ENCODE measurements around the gene AHR. TPM values are rescaled to one million over a fixed set of nuclear protein-coding genes. Genes with fewer than 3 reads are reported as not detected.
"Not testable (repeated sequence)": the region's sequence is repeated elsewhere in the genome, so short reads cannot be mapped to it uniquely, and the experiment has no call there.

Gene AHR
- polyA plus RNA-seq, 1 donor = 37.9 TPM

GRCh38 chr7:17392846-17393245, 94.4 kb downstream of the AHR start:
- peaks cover 7% of the 10 kb centered on the region for H3K9me3 ChIP-seq (ENCODE audit: control insufficient read depth, low read depth, low read length)

GRCh38 chr7:17394563-17394962, 96.1 kb downstream of the AHR start:
- H3K4me1 ChIP-seq (ENCODE audit: control insufficient read depth, insufficient read depth, low read length); DNase-seq; H3K4me3 ChIP-seq (ENCODE audit: low read length); H3K36me3 ChIP-seq (ENCODE audit: control insufficient read depth, insufficient read depth, low read length); H3K27me3 ChIP-seq (ENCODE audit: control insufficient read depth, insufficient read depth, low read length); H3K27ac ChIP-seq (ENCODE audit: low read length); H3K9me3 ChIP-seq (ENCODE audit: control insufficient read depth, low read depth, low read length): not testable (repeated sequence)
- WGBS (ENCODE audit: insufficient coverage, low lambda C conversion rate) = no CpG with 5 or more reads among the region's 4 CpGs

More at GRCh38 chr7:17392846-17393245, 94.4 kb downstream of the AHR start:
- no peak for DNase-seq
- Histone ChIP-seq H3K4me1 (ENCODE audit: control insufficient read depth, insufficient read depth, low read length) (no peaks in the 10 kb centered on the region), H3K27me3 (ENCODE audit: control insufficient read depth, insufficient read depth, low read length) (no peaks in the 10 kb centered on the region), H3K36me3 (ENCODE audit: control insufficient read depth, insufficient read depth, low read length) (no peaks in the 10 kb centered on the region), H3K4me3 (ENCODE audit: low read length) (no peak overlapping the region), H3K27ac (ENCODE audit: low read length) (no peak overlapping the region)
- 100% methylated on average over 1 of the region's 1 CpG for WGBS (ENCODE audit: insufficient coverage, low lambda C conversion rate)
